HepG2 (cell line): Measurements from ENCODE around the gene APBA1. TPM values are rescaled to one million over a fixed set of nuclear protein-coding genes. Genes with fewer than 3 reads are reported as not detected.

ENCODE experiments used
- CEBPB ChIP-seq: IDR thresholded peaks from 2 replicates; pipeline ENCODE4 v1.6.1; 2011; ENCODE audit warnings: low read depth, low read length, improper control_type of control experiment, borderline replicate concordance
- CREM ChIP-seq, 2 experiments: sonication (generic) in 1 of 2; formaldehyde crosslinking in 1 of 2; IDR thresholded peaks; 2 replicates each; pipeline versions ENCODE4 v1.4.0 to v1.6.1; 2016 to 2020; ENCODE audit warnings: antibody characterized with exemption in 1 of 2, mild to moderate bottlenecking in 1 of 2, missing genetic modification reagents in 1 of 2
- DZIP1 ChIP-seq: sonication (generic); formaldehyde crosslinking; IDR thresholded peaks from 2 replicates; pipeline ENCODE4 v1.5.0; 2020; ENCODE audit warnings: mild to moderate bottlenecking, missing genetic modification reagents
- FOXK1 ChIP-seq: sonication (generic); formaldehyde crosslinking; IDR thresholded peaks from 2 replicates; pipeline ENCODE4 v1.4.0; 2020; ENCODE audit warnings: low read depth, missing genetic modification reagents, borderline replicate concordance
- FUBP1 ChIP-seq: sonication (generic); formaldehyde crosslinking; IDR thresholded peaks from 2 replicates; pipeline ENCODE4 v1.5.1; 2020; ENCODE audit warnings: missing genetic modification reagents, mild to moderate bottlenecking, borderline replicate concordance
- GABPB1 ChIP-seq: IDR thresholded peaks from 2 replicates; pipeline ENCODE4 v1.6.1; 2016; ENCODE audit warnings: mild to moderate bottlenecking, missing genetic modification reagents, moderate library complexity, missing compliant biosample characterization
- GTF3A ChIP-seq: sonication (generic); formaldehyde crosslinking; conservative IDR thresholded peaks from 2 replicates; pipeline ENCODE4 v1.4.0; 2020; ENCODE audit warnings: mild to moderate bottlenecking, missing genetic modification reagents
- IRX3 ChIP-seq: sonication (generic); formaldehyde crosslinking; IDR thresholded peaks from 2 replicates; pipeline ENCODE4 v1.8.1; 2023; ENCODE audit warnings: mild to moderate bottlenecking, low read depth, missing genetic modification reagents, borderline replicate concordance
- KDM2A ChIP-seq: sonication (generic); formaldehyde crosslinking; IDR thresholded peaks from 2 replicates; pipeline ENCODE4 v1.4.0; 2020; ENCODE audit warnings: low read depth, missing genetic modification reagents, borderline replicate concordance
- KDM5B ChIP-seq: sonication (generic); formaldehyde crosslinking; IDR thresholded peaks from 2 replicates; pipeline ENCODE4 v1.4.0; 2020; ENCODE audit warnings: missing genetic modification reagents, mild to moderate bottlenecking, borderline replicate concordance
- MTERF4 ChIP-seq: sonication (generic); formaldehyde crosslinking; IDR thresholded peaks from 2 replicates; pipeline ENCODE4 v1.8.0; 2023; ENCODE audit warnings: mild to moderate bottlenecking, missing genetic modification reagents
- REXO4 ChIP-seq: sonication (generic); formaldehyde crosslinking; IDR thresholded peaks from 2 replicates; pipeline ENCODE4 v1.8.0; 2022; ENCODE audit warnings: missing genetic modification reagents, mild to moderate bottlenecking, borderline replicate concordance
- SP2 ChIP-seq: sonication (generic); formaldehyde crosslinking; IDR thresholded peaks from 2 replicates; pipeline ENCODE4 v1.5.1; 2020; ENCODE audit warnings: mild to moderate bottlenecking, missing genetic modification reagents
- SRSF4 ChIP-seq: fragments of 200-400 bp; formaldehyde crosslinking; IDR thresholded peaks from one replicate; pipeline ENCODE4 v1.6.1; 2018; ENCODE audit warnings: mild to moderate bottlenecking, low read depth, low read length, moderate library complexity; ENCODE audit not compliant: poor library complexity, severe bottlenecking
- TEAD3 ChIP-seq: optimal IDR thresholded peaks from 2 replicates; pipeline ENCODE3; 2016; ENCODE audit warnings: borderline replicate concordance
- XRCC5 ChIP-seq: fragments of 200-400 bp; formaldehyde crosslinking; optimal IDR thresholded peaks from 2 replicates; pipeline ENCODE3; 2017; ENCODE audit warnings: mild to moderate bottlenecking, low read length
- YEATS2 ChIP-seq: sonication (generic); formaldehyde crosslinking; IDR thresholded peaks from 2 replicates; pipeline ENCODE4 v1.4.0; 2020; ENCODE audit warnings: missing genetic modification reagents, borderline replicate concordance
- ZFX ChIP-seq: sonication (generic); formaldehyde crosslinking; IDR thresholded peaks from 2 replicates; pipeline ENCODE4 v1.4.0; 2020; ENCODE audit warnings: mild to moderate bottlenecking, low read depth, missing genetic modification reagents, moderate library complexity
- ZFY ChIP-seq: sonication (generic); formaldehyde crosslinking; IDR thresholded peaks from 2 replicates; pipeline ENCODE4 v1.4.0; 2020; ENCODE audit warnings: missing genetic modification reagents
- ZNF224 ChIP-seq: sonication (generic); formaldehyde crosslinking; IDR thresholded peaks from 2 replicates; pipeline ENCODE4 v1.5.0; 2020; ENCODE audit warnings: mild to moderate bottlenecking, missing genetic modification reagents
- ZNF75D ChIP-seq: sonication (generic); formaldehyde crosslinking; IDR thresholded peaks from 2 replicates; pipeline ENCODE4 v1.8.1; 2023; ENCODE audit warnings: missing genetic modification reagents, mild to moderate bottlenecking, borderline replicate concordance
- ZXDC ChIP-seq: sonication (generic); formaldehyde crosslinking; IDR thresholded peaks from 2 replicates; pipeline ENCODE4 v1.5.0; 2020; ENCODE audit warnings: mild to moderate bottlenecking, missing genetic modification reagents
- polyA plus RNA-seq, 8 experiments: library from polyadenylated mRNA; depleted of rRNA in 3 of 8; stranded (reverse) in 7 of 8; unstranded in 1 of 8; fragments of >200 nt; fragmentation: Illumina TruSeq in 4 of 8; extraction: Trizol in 4 of 8; gene quantifications; 2 replicates each; pipeline versions ENCODE4 v1.2.1 to v1.2.3, GENCODE V29; 2011 to 2016; ENCODE audit warnings: low read depth in 4 of 8, missing spikeins in 1 of 8, mixed read lengths in 1 of 8; ENCODE audit not compliant: insufficient read depth in 1 of 8
- total RNA-seq, 5 experiments: library from RNA; depleted of rRNA; stranded (reverse); fragments of >200 nt; fragmentation: Illumina TruSeq; extraction: Trizol; gene quantifications; 2 replicates each; pipeline ENCODE4 v1.2.3, GENCODE V29; 2016; ENCODE audit warnings: low read depth in 1 of 5

APBA1 gene
- total and polyA plus RNA-seq, 2 of the 13 experiments (the other 11 are each of a cell fraction or from before 2014, with no cell fraction given): 0.15 TPM; not detected in 1

- 0 out of 2 replicates have a peak, but pooled peaks have one; percentile 15 for TF ChIP-seq ZXDC (CRISPR knock-in tag)
- TF ChIP-seq CEBPB: no peak
- peak; percentile 83 for TF ChIP-seq XRCC5
- TF ChIP-seq YEATS2 (CRISPR knock-in tag): no peak
- TF ChIP-seq ZFX (CRISPR knock-in tag): peak; percentile 39; the same call in 1 of the 2 replicates
- TF ChIP-seq SRSF4: no peak
- no peak for TF ChIP-seq FUBP1 (CRISPR knock-in tag)
- no peak for TF ChIP-seq CREM (IDR thresholded peaks at IDR 0.05)
- TF ChIP-seq CREM (CRISPR knock-in tag; IDR thresholded peaks at IDR 0.05): no peak
- no peak for TF ChIP-seq IRX3 (CRISPR knock-in tag)
- 0 out of 2 replicates have a peak, but pooled peaks have one; percentile 28 for TF ChIP-seq ZNF224 (CRISPR knock-in tag)
- TF ChIP-seq DZIP1: no peak
- TF ChIP-seq MTERF4 (CRISPR knock-in tag): no peak
- TF ChIP-seq REXO4: no peak
- no peak for TF ChIP-seq SP2 (CRISPR knock-in tag)
- peak; percentile 40; the same call in 1 of the 2 replicates for TF ChIP-seq KDM2A (CRISPR knock-in tag)
- TF ChIP-seq ZFY: peak; percentile 45; the same call in 1 of the 2 replicates
- no peak for TF ChIP-seq ZNF75D (CRISPR knock-in tag)
- TF ChIP-seq GTF3A: no peak
- no peak for TF ChIP-seq GABPB1
- peak; percentile 40; the same call in 1 of the 2 replicates for TF ChIP-seq KDM5B (CRISPR knock-in tag)
- peak; percentile 47 for TF ChIP-seq TEAD3 (CRISPR knock-in tag)
- TF ChIP-seq FOXK1 (CRISPR knock-in tag): no peak
These were observed 259.4 kb downstream of the APBA1 start (continued) for GRCh38 chr9:69412741-69413150.
